DND-41 (cell line): Measurements from ENCODE around the gene DCC.

Experiments used
- ATAC-seq: fragments of 200-7000 bp; cut with Tn5 transposase; 3 replicates; pipeline ENCODE4 v1.9.1; 2021; ENCODE audit warnings: low read depth; ENCODE audit not compliant: insufficient read depth
- DNase-seq: peaks from one replicate; pipeline ENCODE4 v3.0.0-alpha.2; 2020
- H2AFZ ChIP-seq: 2 replicates; pipeline ENCODE4 v1.6.0; 2012; ENCODE audit warnings: low read depth, low read length
- H3K27ac ChIP-seq: 2 replicates; pipeline ENCODE4 v1.5.1; 2012; ENCODE audit warnings: low read length, inconsistent platforms
- H3K27me3 ChIP-seq: fragments of 200-600 bp; sonication (generic); 2 replicates; pipeline ENCODE4 v1.6.0; 2012; ENCODE audit warnings: low read length, mild to moderate bottlenecking, inconsistent platforms; ENCODE audit not compliant: insufficient read depth, poor library complexity
- H3K36me3 ChIP-seq: 2 replicates; pipeline ENCODE4 v1.5.1; 2012; ENCODE audit warnings: low read length, inconsistent platforms; ENCODE audit not compliant: insufficient read depth
- H3K4me1 ChIP-seq: 2 replicates; pipeline ENCODE4 v1.5.1; 2012; ENCODE audit warnings: mild to moderate bottlenecking, low read length; ENCODE audit not compliant: insufficient read depth
- H3K4me2 ChIP-seq: 2 replicates; pipeline ENCODE4 v1.6.0; 2012; ENCODE audit warnings: mild to moderate bottlenecking, moderate library complexity, low read length, inconsistent platforms; ENCODE audit not compliant: insufficient read depth
- H3K4me3 ChIP-seq, 2 experiments: fragments of 200-600 bp in 1 of 2; shearing (Covaris generic) in 1 of 2; 2 replicates each; pipeline ENCODE4 v1.5.1; 2012 to 2016; ENCODE audit warnings: inconsistent platforms in 2 of 2, low read length in 2 of 2, mild to moderate bottlenecking in 2 of 2, low read depth in 1 of 2, moderate library complexity in 1 of 2
- H3K79me2 ChIP-seq: 2 replicates; pipeline ENCODE4 v1.6.0; 2012; ENCODE audit warnings: low read length, inconsistent platforms; ENCODE audit not compliant: insufficient read depth
- H3K9ac ChIP-seq: 2 replicates; pipeline ENCODE4 v1.6.0; 2012; ENCODE audit warnings: low read depth, mild to moderate bottlenecking, inconsistent platforms, low read length, moderate library complexity
- H3K9me3 ChIP-seq: 2 replicates; pipeline ENCODE4 v1.5.1; 2012; ENCODE audit warnings: low read length, moderate library complexity, mild to moderate bottlenecking, inconsistent platforms; ENCODE audit not compliant: insufficient read depth, severe bottlenecking
- H4K20me1 ChIP-seq: 2 replicates; pipeline ENCODE4 v1.6.0; 2012; ENCODE audit warnings: low read length; ENCODE audit not compliant: insufficient read depth
- EZH2 ChIP-seq: IDR thresholded peaks from 3 replicates; pipeline ENCODE4 v1.6.1; 2012; ENCODE audit warnings: borderline replicate concordance, low read depth, mild to moderate bottlenecking, moderate library complexity, low read length, inconsistent platforms; ENCODE audit not compliant: severe bottlenecking
- TF ChIP-seq, protein P1 (sequence below): IDR thresholded peaks from 2 replicates; pipeline ENCODE4 v1.5.1; 2012; ENCODE audit warnings: borderline replicate concordance, low read length, moderate library complexity, mild to moderate bottlenecking; ENCODE audit not compliant: poor library complexity, severe bottlenecking; ENCODE audit errors: extremely low read depth

DCC gene

DNA sequence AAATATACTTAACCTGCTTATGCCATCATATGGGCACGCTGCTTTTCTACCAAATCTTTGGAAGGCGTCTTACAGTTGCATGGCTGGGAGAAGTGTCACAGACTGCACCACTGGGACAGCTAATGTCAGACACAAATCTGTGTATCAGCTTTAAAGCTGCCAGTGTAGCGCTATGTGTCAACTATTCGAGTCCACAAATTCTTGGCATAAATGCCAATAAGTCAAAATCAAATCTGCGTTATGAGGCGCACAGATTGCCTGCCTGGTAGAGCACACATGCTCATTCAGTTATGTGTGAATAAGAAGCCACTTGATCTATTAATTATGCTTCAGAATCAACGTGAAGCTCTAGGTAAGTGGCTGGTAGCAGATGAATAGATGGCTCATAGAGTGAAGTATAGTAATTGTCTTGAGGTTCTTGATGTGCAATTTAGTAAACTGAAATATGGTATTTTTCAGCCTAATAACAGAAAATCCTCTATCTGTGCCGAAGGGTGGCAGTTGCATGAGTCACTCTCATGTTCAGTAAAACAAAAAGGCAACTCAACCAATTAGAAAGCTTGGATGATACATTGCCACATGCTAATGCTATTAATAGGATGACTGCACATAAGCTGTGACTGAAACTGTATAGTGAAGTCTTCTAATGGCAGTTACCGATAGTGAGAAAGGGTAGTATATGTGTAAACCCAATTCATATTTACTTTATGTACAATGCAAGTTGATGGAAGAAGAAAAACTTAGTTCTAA is 52.0 kb downstream of the DCC start:
- DNase-seq (no peak), ATAC-seq (no peak)
- H3K9ac ChIP-seq = no peak overlapping the region
- no peaks in the 10 kb centered on the region for H3K27me3 ChIP-seq
- no peak overlapping the region for H2AFZ ChIP-seq
- no peaks in the 10 kb centered on the region for H3K9me3 ChIP-seq
- H3K36me3 ChIP-seq = no peaks in the 10 kb centered on the region
- H3K4me3 ChIP-seq = no peak overlapping the region
- H3K4me2 ChIP-seq = no peak overlapping the region
- TF ChIP-seq, protein P1, sequence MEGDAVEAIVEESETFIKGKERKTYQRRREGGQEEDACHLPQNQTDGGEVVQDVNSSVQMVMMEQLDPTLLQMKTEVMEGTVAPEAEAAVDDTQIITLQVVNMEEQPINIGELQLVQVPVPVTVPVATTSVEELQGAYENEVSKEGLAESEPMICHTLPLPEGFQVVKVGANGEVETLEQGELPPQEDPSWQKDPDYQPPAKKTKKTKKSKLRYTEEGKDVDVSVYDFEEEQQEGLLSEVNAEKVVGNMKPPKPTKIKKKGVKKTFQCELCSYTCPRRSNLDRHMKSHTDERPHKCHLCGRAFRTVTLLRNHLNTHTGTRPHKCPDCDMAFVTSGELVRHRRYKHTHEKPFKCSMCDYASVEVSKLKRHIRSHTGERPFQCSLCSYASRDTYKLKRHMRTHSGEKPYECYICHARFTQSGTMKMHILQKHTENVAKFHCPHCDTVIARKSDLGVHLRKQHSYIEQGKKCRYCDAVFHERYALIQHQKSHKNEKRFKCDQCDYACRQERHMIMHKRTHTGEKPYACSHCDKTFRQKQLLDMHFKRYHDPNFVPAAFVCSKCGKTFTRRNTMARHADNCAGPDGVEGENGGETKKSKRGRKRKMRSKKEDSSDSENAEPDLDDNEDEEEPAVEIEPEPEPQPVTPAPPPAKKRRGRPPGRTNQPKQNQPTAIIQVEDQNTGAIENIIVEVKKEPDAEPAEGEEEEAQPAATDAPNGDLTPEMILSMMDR = no peak
- no peak for TF ChIP-seq EZH2
- no peaks in the 10 kb centered on the region for H3K79me2 ChIP-seq
- H3K4me1 ChIP-seq = no peaks in the 10 kb centered on the region
- no peaks in the 10 kb centered on the region for H4K20me1 ChIP-seq
- no peak overlapping the region for H3K27ac ChIP-seq

DNA sequence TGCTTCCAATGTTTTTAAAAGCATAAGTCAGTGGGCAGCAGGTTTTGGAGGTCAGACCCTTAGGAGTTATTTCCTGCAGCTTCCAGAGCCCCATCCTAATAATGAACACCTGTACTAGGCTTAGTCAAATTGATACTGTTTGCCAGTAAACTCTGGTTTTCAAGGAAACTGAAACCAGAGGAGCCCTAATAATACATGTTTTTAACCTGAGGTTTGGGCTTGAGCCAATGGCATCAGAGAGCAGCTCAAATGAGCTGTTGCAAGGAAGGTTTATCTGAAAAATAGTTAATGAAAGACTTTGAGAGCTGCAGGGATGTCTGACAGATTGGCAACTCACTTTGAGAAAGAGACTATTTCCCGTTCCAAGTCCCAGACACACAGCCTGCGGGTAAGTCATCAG is 54.6 kb downstream of the DCC start:
- H3K4me3 ChIP-seq = no peak overlapping the region
- H3K27ac ChIP-seq = no peak overlapping the region
- H3K27me3 ChIP-seq = no peaks in the 10 kb centered on the region
- TF ChIP-seq, protein P1 = no peak
- no peak for TF ChIP-seq EZH2
- no peaks in the 10 kb centered on the region for H4K20me1 ChIP-seq
- no peak for ATAC-seq
- no peaks in the 10 kb centered on the region for H3K79me2 ChIP-seq
- no peak overlapping the region for H3K9ac ChIP-seq
- H2AFZ ChIP-seq = no peak overlapping the region
- H3K4me2 ChIP-seq = no peak overlapping the region
- DNase-seq = no peak
- H3K4me1 ChIP-seq = no peaks in the 10 kb centered on the region
- H3K9me3 ChIP-seq = no peaks in the 10 kb centered on the region
- H3K36me3 ChIP-seq = no peaks in the 10 kb centered on the region

DNA sequence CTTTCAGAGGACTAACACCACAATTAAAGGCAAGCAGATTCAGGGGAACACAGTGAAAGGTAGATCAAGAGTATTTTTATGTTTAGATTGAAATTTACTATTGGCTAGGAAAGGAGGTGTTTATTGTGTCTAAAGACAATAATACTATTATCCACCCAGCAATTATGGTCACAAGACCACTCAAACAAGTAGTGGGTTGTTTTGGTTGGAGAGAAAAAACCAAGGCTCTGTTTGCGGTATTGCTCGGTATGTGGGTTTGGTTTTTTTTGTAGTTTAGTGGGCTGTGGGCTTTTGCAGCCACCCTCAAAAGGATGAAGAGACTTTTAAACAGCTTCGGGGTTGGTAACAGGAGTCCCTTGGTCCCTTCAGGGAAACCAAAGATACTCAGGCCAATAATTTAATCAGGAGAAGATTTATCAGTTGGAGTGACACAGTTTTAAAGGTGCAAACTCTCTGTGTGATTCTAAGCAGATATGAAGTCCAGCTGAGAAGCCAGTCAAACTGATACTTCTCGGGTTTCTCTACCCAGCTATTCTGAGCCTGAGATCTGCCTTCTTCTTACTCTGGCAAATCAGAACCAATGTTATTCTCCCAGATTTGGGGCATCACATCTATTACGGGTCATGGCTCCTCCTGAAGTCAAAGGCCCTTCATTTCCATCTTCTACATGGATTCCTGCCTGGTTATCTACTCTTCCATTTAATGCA is 55.3 kb downstream of the DCC start:
- H4K20me1 ChIP-seq = no peaks in the 10 kb centered on the region
- H3K4me1 ChIP-seq = no peaks in the 10 kb centered on the region
- no peak for ATAC-seq
- no peak overlapping the region for H2AFZ ChIP-seq
- no peak overlapping the region for H3K4me2 ChIP-seq
- H3K9me3 ChIP-seq = no peaks in the 10 kb centered on the region
- no peak overlapping the region for H3K27ac ChIP-seq
- H3K36me3 ChIP-seq = no peaks in the 10 kb centered on the region
- no peaks in the 10 kb centered on the region for H3K27me3 ChIP-seq
- H3K4me3 ChIP-seq = no peak overlapping the region
- H3K79me2 ChIP-seq = no peaks in the 10 kb centered on the region
- no peak overlapping the region for H3K9ac ChIP-seq
- TF ChIP-seq, protein P1 = no peak
- no peak for TF ChIP-seq EZH2
- DNase-seq = no peak
